Right cardiac atrium (tissue), 5 donors: Measurements from ENCODE around the gene IRF8. TPM values are rescaled to one million over a fixed set of nuclear protein-coding genes. Genes with fewer than 3 reads are reported as not detected.

Source experiments
- ATAC-seq, 2 donors: fragments of 200-7000 bp; cut with Tn5 transposase; one replicate each; pipeline versions ENCODE4 v1.8.0 to v1.9.1; 2020; ENCODE audit warnings: moderate library complexity in 2 of 2, mild to moderate bottlenecking in 1 of 2
- DNase-seq, 3 donors: peaks; one replicate each; pipeline ENCODE4 v3.0.0-alpha.2; 2020
- H3K27ac ChIP-seq: one replicate; pipeline ENCODE4 v1.5.1; 2013; ENCODE audit warnings: mild to moderate bottlenecking, low read length, control low read depth, moderate library complexity
- H3K27me3 ChIP-seq: one replicate; pipeline ENCODE4 v1.6.1; 2013; ENCODE audit not compliant: control insufficient read depth, insufficient read depth
- H3K4me1 ChIP-seq: one replicate; pipeline ENCODE4 v1.6.1; 2013; ENCODE audit warnings: low read length; ENCODE audit not compliant: control insufficient read depth, insufficient read depth
- H3K4me3 ChIP-seq: one replicate; pipeline ENCODE4 v1.5.1; 2013; ENCODE audit warnings: low read length, control low read depth
- H3K9me3 ChIP-seq: one replicate; pipeline ENCODE4 v1.6.1; 2013; ENCODE audit warnings: low read length; ENCODE audit not compliant: control insufficient read depth
- WGBS: extraction: QIAGEN DNeasy Blood & Tissue Kit; methylation state at CpG from one replicate; pipeline ENCODE4 v1.1.7; 2013; 5-methylcytosine and 5-hydroxymethylcytosine counted together
- intact Hi-C, 4 donors: fragments of 100-400 bp; cut with DNase I; formaldehyde crosslinking; loops; one replicate each; pipeline versions ENCODE4 v1.11.0 to v1.14.0; 2022 to 2023
- polyA plus RNA-seq: library from polyadenylated mRNA; stranded (reverse); fragments of 200-250 nt; gene quantifications from one replicate; pipeline ENCODE4 v1.2.3, GENCODE V29; 2013
- total RNA-seq, 4 donors: library from RNA; stranded (reverse); fragmentation: NEBNext Ultra II Directional; extraction: Animal tissue kit (Norgen Biotek cat#: 25700); gene quantifications; one replicate each; pipeline ENCODE4 v1.2.1, GENCODE V29; 2021
- donor health status: healthy with polysubstance abuse.
- donor health status: DM: no; HTN: yes; CAD: no.
- donor health status: DM: no; HTN: no; CAD: no.
- donor health status: DM: no; HTN: yes; CAD: no; lungs with severe emphysema.
- donor health status: DM: yes; HTN: yes; CAD: no.

IRF8 gene
- total and polyA plus RNA-seq, 5 donors = 1.6 to 9.2 (median 5.9) TPM

- Histone ChIP-seq H3K9me3 (no peaks in the 10 kb centered on the region), H3K4me3 (no peak overlapping the region), H3K27ac (no peak overlapping the region), H3K4me1 (peaks cover 10% of the 10 kb centered on the region), H3K27me3 (no peaks in the 10 kb centered on the region)
- WGBS = 89% methylated on average over 20 of the region's 20 CpGs
- DNase-seq (no peak), ATAC-seq (no peak)
- intact Hi-C loops = no loop called here
Measured at GRCh38 chr16:85915125-85915845, 16.3 kb downstream of the IRF8 start.

DNA sequence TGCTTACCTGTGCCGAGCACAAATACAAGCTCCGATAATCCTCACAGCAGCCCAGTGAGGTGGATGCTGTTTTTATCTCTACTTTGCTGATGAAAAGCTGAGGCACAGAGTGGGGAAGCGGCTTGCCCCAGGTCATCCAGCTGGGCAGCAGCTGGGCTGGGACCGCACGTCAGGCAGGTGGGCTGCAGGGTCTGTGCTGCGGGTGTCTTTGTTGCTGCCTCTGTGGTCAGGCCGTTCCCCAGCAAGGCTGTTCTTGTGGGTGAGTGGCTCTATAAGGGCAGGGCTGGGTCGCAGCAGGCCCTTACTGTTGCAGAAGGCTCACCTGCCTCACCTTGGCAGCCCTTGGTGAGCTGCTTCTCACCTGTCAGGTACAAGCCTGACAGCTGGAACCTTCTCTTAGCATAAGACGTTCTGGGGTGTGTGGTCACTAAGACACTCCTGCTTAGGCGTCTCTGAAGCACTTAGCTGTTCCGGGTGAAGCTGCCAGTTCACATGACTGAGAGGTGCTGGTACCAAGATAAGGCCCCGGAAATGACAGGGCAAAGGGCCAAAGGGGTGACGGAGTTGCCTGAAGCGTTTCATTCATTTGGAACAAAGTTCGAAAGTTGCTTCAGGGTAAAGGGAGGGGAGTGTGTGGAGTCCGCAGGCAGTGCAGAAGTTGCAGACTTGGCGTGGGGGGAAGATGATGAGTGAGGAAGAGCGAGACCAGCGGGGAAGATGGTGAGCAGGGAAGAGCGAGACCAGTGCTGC, 17.4 kb downstream of the IRF8 start:
- no peak overlapping the region for H3K4me3 ChIP-seq
- H3K9me3 ChIP-seq = no peaks in the 10 kb centered on the region
- peaks cover 10% of the 10 kb centered on the region for H3K4me1 ChIP-seq
- 47% methylated on average over 20 of the region's 20 CpGs for WGBS
- DNase-seq = peak; percentile 76 to 84 (median 80)
- peak; percentile 75 to 80 for ATAC-seq
- H3K27ac ChIP-seq = no peak overlapping the region
- intact Hi-C loops = no loop called here
- H3K27me3 ChIP-seq = no peaks in the 10 kb centered on the region

DNA sequence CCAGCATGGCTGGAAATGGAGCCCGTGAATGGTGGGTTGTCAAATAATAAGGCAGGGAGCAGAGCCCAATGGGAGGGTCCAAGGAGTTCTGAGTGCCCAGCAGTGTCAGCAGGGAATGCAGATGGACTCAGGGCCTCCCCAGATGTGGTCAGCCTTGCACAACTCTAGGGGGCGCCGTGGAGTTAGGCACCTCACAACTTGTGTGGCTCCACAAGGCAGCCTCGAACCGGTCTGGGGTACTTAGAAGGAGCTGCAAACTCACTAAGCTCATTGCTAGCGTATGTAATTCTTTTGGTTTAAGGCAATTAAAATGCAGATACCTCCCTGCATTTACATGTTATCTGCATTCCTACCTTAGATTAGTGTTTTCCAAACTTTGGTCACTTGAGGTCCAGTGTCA, 18.1 kb downstream of the IRF8 start:
- peak in 1 of 2 donors; percentile 7 for ATAC-seq
- intact Hi-C loops = no loop called here

GRCh38 chr16:85917959-85918358, 19.0 kb downstream of the IRF8 start:
- Histone ChIP-seq H3K4me3 (no peak overlapping the region), H3K27ac (no peak overlapping the region), H3K4me1 (peaks cover 10% of the 10 kb centered on the region), H3K27me3 (no peaks in the 10 kb centered on the region), H3K9me3 (no peaks in the 10 kb centered on the region)
- ATAC-seq = no peak
- WGBS = 91% methylated on average over 6 of the region's 6 CpGs
- no peak for DNase-seq
- intact Hi-C loops = no loop called here

More for the DNA sequence above, 18.1 kb downstream of the IRF8 start:
- Histone ChIP-seq H3K27me3 (no peaks in the 10 kb centered on the region), H3K4me3 (no peak overlapping the region), H3K4me1 (peaks cover 10% of the 10 kb centered on the region), H3K9me3 (no peaks in the 10 kb centered on the region), H3K27ac (no peak overlapping the region)
- 85% methylated on average over 6 of the region's 6 CpGs for WGBS
- DNase-seq = no peak

DNA sequence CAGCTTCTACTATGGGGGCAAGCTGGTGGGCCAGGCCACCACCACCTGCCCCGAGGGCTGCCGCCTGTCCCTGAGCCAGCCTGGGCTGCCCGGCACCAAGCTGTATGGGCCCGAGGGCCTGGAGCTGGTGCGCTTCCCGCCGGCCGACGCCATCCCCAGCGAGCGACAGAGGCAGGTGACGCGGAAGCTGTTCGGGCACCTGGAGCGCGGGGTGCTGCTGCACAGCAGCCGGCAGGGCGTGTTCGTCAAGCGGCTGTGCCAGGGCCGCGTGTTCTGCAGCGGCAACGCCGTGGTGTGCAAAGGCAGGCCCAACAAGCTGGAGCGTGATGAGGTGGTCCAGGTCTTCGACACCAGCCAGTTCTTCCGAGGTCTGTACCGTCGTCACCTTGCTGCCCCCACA, 19.5 kb downstream of the IRF8 start:
- DNase-seq = no peak
- WGBS = 96% methylated on average over 30 of the region's 30 CpGs
- Histone ChIP-seq H3K4me1 (peaks cover 10% of the 10 kb centered on the region), H3K27me3 (no peaks in the 10 kb centered on the region), H3K27ac (no peak overlapping the region), H3K9me3 (no peaks in the 10 kb centered on the region), H3K4me3 (no peak overlapping the region)
- intact Hi-C loops = no loop called here
- ATAC-seq = no peak

DNA sequence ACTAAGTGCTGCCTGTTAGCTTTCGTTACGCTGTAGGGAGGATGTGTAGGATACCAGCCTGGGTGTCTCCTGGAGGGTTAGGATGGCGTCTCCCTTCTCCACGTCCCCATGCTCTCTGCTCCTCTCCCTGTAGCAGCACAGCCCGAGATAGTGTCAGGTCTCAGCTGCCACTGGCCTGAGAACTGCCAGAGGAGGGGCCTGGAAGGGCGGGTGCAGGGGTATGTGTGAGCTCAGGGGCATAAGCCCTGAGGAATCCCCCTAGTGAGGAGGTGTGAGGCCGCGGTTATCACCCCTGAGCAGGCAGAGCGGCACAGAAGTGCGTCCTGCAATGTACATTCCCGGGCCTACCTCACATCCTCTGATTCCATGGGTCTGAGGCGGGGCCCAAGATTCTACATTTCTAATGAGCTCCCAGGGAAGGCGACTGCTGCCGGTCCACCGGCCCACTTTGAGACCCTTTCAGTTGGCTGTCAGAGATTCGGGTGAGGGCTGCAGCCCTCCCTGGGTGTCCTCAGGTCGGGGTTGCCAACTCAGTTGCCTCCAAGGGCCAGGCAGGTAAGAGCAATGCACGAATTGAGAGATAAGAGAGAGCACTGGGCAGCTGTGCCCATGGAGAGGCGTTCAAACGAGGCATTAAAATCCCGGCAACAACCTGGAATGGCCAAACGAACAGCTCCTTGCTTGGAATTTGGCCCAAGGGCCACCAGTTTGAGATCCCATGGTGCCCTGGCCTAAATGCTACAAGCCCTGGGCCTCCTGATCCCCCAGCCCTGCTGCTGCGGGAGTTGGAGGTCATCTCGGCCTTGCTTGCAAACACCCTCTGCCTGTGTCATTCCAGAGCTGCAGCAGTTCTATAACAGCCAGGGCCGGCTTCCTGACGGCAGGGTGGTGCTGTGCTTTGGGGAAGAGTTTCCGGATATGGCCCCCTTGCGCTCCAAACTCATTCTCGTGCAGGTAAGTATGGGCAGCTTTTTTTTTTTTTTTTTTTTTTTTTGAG, 20.6 kb downstream of the IRF8 start:
- H3K4me1 ChIP-seq = peaks cover 10% of the 10 kb centered on the region
- H3K4me3 ChIP-seq = no peak overlapping the region
- no peak for ATAC-seq
- no peak for DNase-seq
- intact Hi-C loops = no loop called here
- H3K9me3 ChIP-seq = no peaks in the 10 kb centered on the region
- WGBS = 85% methylated on average over 29 of the region's 29 CpGs
- H3K27ac ChIP-seq = no peak overlapping the region
- H3K27me3 ChIP-seq = no peaks in the 10 kb centered on the region

- H3K27ac ChIP-seq = no peak overlapping the region
- ATAC-seq = no peak
- H3K9me3 ChIP-seq = no peaks in the 10 kb centered on the region
- peaks cover 10% of the 10 kb centered on the region for H3K4me1 ChIP-seq
- no peak for DNase-seq
- no peaks in the 10 kb centered on the region for H3K27me3 ChIP-seq
- 96% methylated on average over 14 of the region's 14 CpGs for WGBS
- intact Hi-C loops = no loop called here
- H3K4me3 ChIP-seq = no peak overlapping the region
Measured at GRCh38 chr16:85921026-85921425, 22.1 kb downstream of the IRF8 start.

GRCh38 chr16:85923153-85924021, 24.4 kb downstream of the IRF8 start:
- intact Hi-C loops = no loop called here
- H3K4me3 ChIP-seq = no peak overlapping the region
- 74% methylated on average over 24 of the region's 24 CpGs for WGBS
- ATAC-seq = no peak
- H3K4me1 ChIP-seq = no peaks in the 10 kb centered on the region
- H3K27ac ChIP-seq = no peak overlapping the region
- H3K27me3 ChIP-seq = no peaks in the 10 kb centered on the region
- no peaks in the 10 kb centered on the region for H3K9me3 ChIP-seq
- DNase-seq = no peak

DNA sequence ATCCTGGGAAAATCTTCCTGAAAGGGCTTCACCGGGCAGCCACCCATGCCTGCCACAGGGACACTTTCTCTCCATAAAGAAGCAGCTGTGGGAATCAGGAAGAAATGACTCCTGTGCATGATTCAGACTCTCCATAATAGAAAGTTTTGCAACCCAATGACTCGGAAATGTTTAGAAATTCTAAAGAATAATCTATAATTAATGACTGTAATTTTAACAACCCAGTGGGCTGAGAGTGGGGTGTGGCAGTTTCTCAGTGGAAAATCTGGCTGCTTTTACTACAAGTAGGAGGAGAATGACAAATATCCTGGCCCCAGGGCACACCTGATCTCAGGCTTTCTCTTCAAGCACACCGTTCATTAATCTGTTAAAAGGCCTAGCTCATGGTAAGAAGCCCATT, 25.7 kb downstream of the IRF8 start:
- intact Hi-C loops = no loop called here
- H3K27ac ChIP-seq = no peak overlapping the region
- H3K27me3 ChIP-seq = no peaks in the 10 kb centered on the region
- no peak overlapping the region for H3K4me3 ChIP-seq
- no peaks in the 10 kb centered on the region for H3K4me1 ChIP-seq
- ATAC-seq (no peak), DNase-seq (no peak)
- H3K9me3 ChIP-seq = no peaks in the 10 kb centered on the region
- 82% methylated on average over 3 of the region's 3 CpGs for WGBS

DNA sequence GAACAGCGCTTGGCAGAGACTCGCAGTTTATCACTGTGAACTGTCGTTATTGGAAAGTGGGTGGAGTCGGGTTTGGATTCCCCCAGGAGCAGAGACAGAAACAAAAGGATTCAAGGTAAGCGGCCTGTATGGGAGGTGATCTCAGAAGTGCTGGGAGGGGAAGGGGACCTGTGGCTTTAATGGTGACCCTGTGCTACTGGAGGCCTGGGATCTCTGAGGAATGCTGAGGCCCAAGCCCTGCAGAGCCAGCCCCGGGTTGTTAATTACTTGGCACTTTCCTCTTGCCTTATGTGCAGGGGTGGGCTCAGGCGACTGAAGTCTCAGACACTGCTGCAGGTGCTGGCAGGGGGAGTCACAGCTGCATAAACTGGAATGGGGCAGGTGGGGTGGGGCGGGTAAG, 27.4 kb downstream of the IRF8 start:
- Histone ChIP-seq H3K9me3 (no peaks in the 10 kb centered on the region), H3K27me3 (no peaks in the 10 kb centered on the region), H3K27ac (no peak overlapping the region), H3K4me3 (no peak overlapping the region), H3K4me1 (no peaks in the 10 kb centered on the region)
- DNase-seq (no peak), ATAC-seq (no peak)
- WGBS = 77% methylated on average over 8 of the region's 8 CpGs
- intact Hi-C loops = no loop called here
